Astrocyte (in vitro differentiated cells and primary cell): ENCODE results near the gene FCGR3A. TPM values are rescaled to one million over a fixed set of nuclear protein-coding genes. Genes with fewer than 3 reads are reported as not detected.

Experiments
- DNase-seq: peaks from one replicate; pipeline ENCODE4 v3.0.0-alpha.2; 2010; ENCODE audit warnings: low read depth
- FAIRE-seq: peaks from 2 replicates; lab custom pipeline; 2011; peaks lifted over from hg19 to GRCh38; lab: Jason Lieb, UNC
- H2AFZ ChIP-seq: 2 replicates; pipeline ENCODE4 v1.6.0; 2012; ENCODE audit warnings: low read depth, low read length, inconsistent platforms
- H3K27ac ChIP-seq: 2 replicates; pipeline ENCODE4 v1.5.1; 2011; ENCODE audit warnings: low read depth, low read length, inconsistent platforms
- H3K27me3 ChIP-seq: 2 replicates; pipeline ENCODE4 v1.6.0; 2011; ENCODE audit warnings: low read length, inconsistent platforms; ENCODE audit not compliant: insufficient read depth
- H3K36me3 ChIP-seq: 2 replicates; pipeline ENCODE4 v1.5.1; 2011; ENCODE audit warnings: low read length, inconsistent platforms; ENCODE audit not compliant: insufficient read depth
- H3K4me1 ChIP-seq: 2 replicates; pipeline ENCODE4 v1.5.1; 2011; ENCODE audit warnings: low read length, inconsistent platforms; ENCODE audit not compliant: insufficient read depth
- H3K4me2 ChIP-seq: 2 replicates; pipeline ENCODE4 v1.6.0; 2012; ENCODE audit warnings: low read length, inconsistent platforms
- H3K4me3 ChIP-seq: 2 replicates; pipeline ENCODE4 v1.5.1; 2011; ENCODE audit warnings: low read depth, mild to moderate bottlenecking, low read length, inconsistent platforms; ENCODE audit not compliant: insufficient read depth
- H3K79me2 ChIP-seq: 2 replicates; pipeline ENCODE4 v1.6.0; 2012; ENCODE audit warnings: mild to moderate bottlenecking, low read length, inconsistent platforms; ENCODE audit not compliant: insufficient read depth
- H3K9ac ChIP-seq: 2 replicates; pipeline ENCODE4 v1.6.0; 2012; ENCODE audit warnings: mild to moderate bottlenecking, low read length, inconsistent platforms
- H3K9me3 ChIP-seq: 2 replicates; pipeline ENCODE4 v1.5.1; 2012; ENCODE audit warnings: low read depth, mild to moderate bottlenecking, low read length, inconsistent platforms; ENCODE audit not compliant: insufficient read depth
- H4K20me1 ChIP-seq: 2 replicates; pipeline ENCODE4 v1.6.0; 2012; ENCODE audit warnings: low read length, inconsistent platforms; ENCODE audit not compliant: insufficient read depth
- H3K27ac Mint-ChIP-seq: one replicate; pipeline ENCODE4 v1.8.0; 2021; ENCODE audit warnings: mild to moderate bottlenecking, mixed read lengths; ENCODE audit not compliant: unreplicated experiment
- H3K27me3 Mint-ChIP-seq: one replicate; pipeline ENCODE4 v1.8.0; 2021; ENCODE audit warnings: low read depth, mixed read lengths; ENCODE audit not compliant: unreplicated experiment
- H3K36me3 Mint-ChIP-seq: one replicate; pipeline ENCODE4 v1.8.0; 2021; ENCODE audit warnings: low read depth, mixed read lengths; ENCODE audit not compliant: unreplicated experiment
- H3K4me1 Mint-ChIP-seq: one replicate; pipeline ENCODE4 v1.8.0; 2021; ENCODE audit warnings: low read depth, mixed read lengths; ENCODE audit not compliant: unreplicated experiment
- H3K4me3 Mint-ChIP-seq: one replicate; pipeline ENCODE4 v1.8.0; 2021; ENCODE audit warnings: mild to moderate bottlenecking, moderate library complexity, mixed read lengths; ENCODE audit not compliant: unreplicated experiment
- H3K9me3 Mint-ChIP-seq: one replicate; pipeline ENCODE4 v1.8.0; 2021; ENCODE audit warnings: mild to moderate bottlenecking, mixed read lengths; ENCODE audit not compliant: unreplicated experiment
- CTCF ChIP-seq: IDR thresholded peaks from 2 replicates; pipeline ENCODE4 v1.5.1; 2011; ENCODE audit warnings: low read depth, mild to moderate bottlenecking, inconsistent platforms, low read length, moderate library complexity; ENCODE audit not compliant: insufficient read depth
- EZH2 ChIP-seq: IDR thresholded peaks from 2 replicates; pipeline ENCODE4 v1.6.1; 2012; ENCODE audit warnings: mild to moderate bottlenecking, low read length, inconsistent platforms; ENCODE audit not compliant: insufficient read depth
- total RNA-seq: library from RNA; stranded (reverse); gene quantifications from 2 replicates; pipeline ENCODE4 v1.2.1, GENCODE V29; 2021

FCGR3A gene
- total RNA-seq, 1 donor from 2014 or later: not detected

- Histone ChIP-seq H3K9me3 (no peaks in the 10 kb centered on the region), H3K27ac (no peak overlapping the region), H3K9ac (no peak overlapping the region), H3K4me1 (no peaks in the 10 kb centered on the region), H3K79me2 (no peaks in the 10 kb centered on the region), H3K36me3 (no peaks in the 10 kb centered on the region), H4K20me1 (no peaks in the 10 kb centered on the region), H2AFZ (no peak overlapping the region), H3K4me3 (no peak overlapping the region), H3K27me3 (peaks cover 3% of the 10 kb centered on the region), H3K4me2 (peak overlapping the region; percentile 15)
- FAIRE-seq (no peak), DNase-seq (no peak)
- H3K9me3 Mint-ChIP-seq: no peaks in the 10 kb centered on the region
- no peak for TF ChIP-seq EZH2
- TF ChIP-seq CTCF: no peak
- H3K27me3 Mint-ChIP-seq: no peaks in the 10 kb centered on the region
- no peak overlapping the region for H3K4me3 Mint-ChIP-seq
- H3K4me1 Mint-ChIP-seq: peaks cover 9% of the 10 kb centered on the region
- no peaks in the 10 kb centered on the region for H3K36me3 Mint-ChIP-seq
- H3K27ac Mint-ChIP-seq: peak overlapping the region; percentile 53
Observed at GRCh38 chr1:161506336-161507223, 43.0 kb downstream of the FCGR3A start.

GRCh38 chr1:161505686-161506085, 43.9 kb downstream of the FCGR3A start:
- no peak for DNase-seq
- Histone ChIP-seq H3K4me1 (no peaks in the 10 kb centered on the region), H3K27ac (no peak overlapping the region), H3K4me3 (no peak overlapping the region), H3K79me2 (no peaks in the 10 kb centered on the region), H3K36me3 (no peaks in the 10 kb centered on the region), H3K9ac (no peak overlapping the region), H3K27me3 (peaks cover 3% of the 10 kb centered on the region), H4K20me1 (no peaks in the 10 kb centered on the region), H3K4me2 (no peak overlapping the region), H3K9me3 (no peaks in the 10 kb centered on the region), H2AFZ (no peak overlapping the region)
- Mint-ChIP-seq H3K36me3 (no peaks in the 10 kb centered on the region), H3K4me1 (peaks cover 11% of the 10 kb centered on the region), H3K9me3 (no peaks in the 10 kb centered on the region), H3K27me3 (no peaks in the 10 kb centered on the region), H3K4me3 (no peak overlapping the region), H3K27ac (no peak overlapping the region)
- FAIRE-seq: no peak
- TF ChIP-seq EZH2 (no peak), CTCF (no peak)

- H4K20me1 ChIP-seq: no peaks in the 10 kb centered on the region
- H2AFZ ChIP-seq: no peak overlapping the region
- Mint-ChIP-seq H3K27me3 (no peaks in the 10 kb centered on the region), H3K36me3 (no peaks in the 10 kb centered on the region), H3K27ac (no peak overlapping the region), H3K4me3 (no peak overlapping the region), H3K4me1 (peaks cover 19% of the 10 kb centered on the region), H3K9me3 (no peaks in the 10 kb centered on the region)
- H3K4me2 ChIP-seq: no peak overlapping the region
- DNase-seq (no peak), FAIRE-seq (no peak)
- no peak for TF ChIP-seq CTCF
- TF ChIP-seq EZH2: no peak
- H3K4me1 ChIP-seq: no peaks in the 10 kb centered on the region
- H3K79me2 ChIP-seq: no peaks in the 10 kb centered on the region
- no peak overlapping the region for H3K27ac ChIP-seq
- no peak overlapping the region for H3K4me3 ChIP-seq
- H3K9me3 ChIP-seq: no peaks in the 10 kb centered on the region
- no peaks in the 10 kb centered on the region for H3K36me3 ChIP-seq
- H3K9ac ChIP-seq: no peak overlapping the region
- peaks cover 10% of the 10 kb centered on the region for H3K27me3 ChIP-seq
Observed at GRCh38 chr1:161503394-161503748, 46.2 kb downstream of the FCGR3A start.
